H4 (cell line): ENCODE measurements around the gene DOCK6. TPM values are rescaled to one million over a fixed set of nuclear protein-coding genes. Genes with fewer than 3 reads are reported as not detected.

Experiments used
- total RNA-seq: library from RNA; depleted of rRNA; stranded (reverse); fragments of >200 nt; shearing (Covaris generic); gene quantifications from 2 replicates; pipeline ENCODE4 v1.2.3, GENCODE V29; 2014; rRNA removed

Gene DOCK6
- total RNA-seq, 1 experiment from 2014 or later: 3.9 TPM

Other genes with a start within 250 kb of the DOCK6 start
- 82.0 and 87.2 TPM in 2 replicates for gene LDLR, start 173.1 kb downstream of the DOCK6 start, total RNA-seq
- gene SPC24, start 106.7 kb downstream of the DOCK6 start, total RNA-seq: 32.6 and 37.8 TPM in 2 replicates
- 63.8 and 79.8 TPM in 2 replicates for gene KANK2, start 65.0 kb downstream of the DOCK6 start, total RNA-seq
- gene ANGPTL8, start 22.9 kb downstream of the DOCK6 start, total RNA-seq: not detected in 2 replicates
- gene TSPAN16, start 33.6 kb upstream of the DOCK6 start, total RNA-seq: not detected in 2 replicates
- 0.37 TPM in 1 of 2 replicates, not detected in the other for gene RAB3D, start 77.1 kb upstream of the DOCK6 start, total RNA-seq
- 74.7 and 139 TPM in 2 replicates for gene TMEM205, start 83.7 kb upstream of the DOCK6 start, total RNA-seq
- gene CCDC159, start 84.0 kb upstream of the DOCK6 start, total RNA-seq: 3.6 and 5.1 TPM in 2 replicates
- 10.7 and 12.7 TPM in 2 replicates for gene PLPPR2, start 92.9 kb upstream of the DOCK6 start, total RNA-seq
- 0.45 and 1.0 TPM in 2 replicates for gene SWSAP1, start 112.1 kb upstream of the DOCK6 start, total RNA-seq
- 3.0 and 5.4 TPM in 2 replicates for gene EPOR, start 121.8 kb upstream of the DOCK6 start, total RNA-seq
- 0.14 TPM in 1 of 2 replicates, not detected in the other for gene RGL3, start 156.8 kb upstream of the DOCK6 start, total RNA-seq
- 0.99 and 1.7 TPM in 2 replicates for gene ODAD3, start 172.6 kb upstream of the DOCK6 start, total RNA-seq
- 40.7 and 54.9 TPM in 2 replicates for gene PRKCSH, start 173.1 kb upstream of the DOCK6 start, total RNA-seq
- not detected in 2 replicates for gene ELAVL3, start 218.5 kb upstream of the DOCK6 start, total RNA-seq
- 4.6 and 9.8 TPM in 2 replicates for gene ZNF653, start 243.3 kb upstream of the DOCK6 start, total RNA-seq